ENCODE data around the gene TMEM254.
A peak's percentile ranks its signal among the peaks of the same experiment; 100 is the strongest.
"Not testable (repeated sequence)": the region's sequence is repeated elsewhere in the genome, so short reads cannot be mapped to it uniquely, and the experiment has no call there.

The TMEM254 gene

GRCh38 chr10:80070057-80070456 is 8.4 kb upstream of the TMEM254 start:
- no peak for DNase-seq (ENCODE audit: low read depth)
- no peak overlapping the region for H3K4me3 ChIP-seq (ENCODE audit: low read depth, low read length)

- H3K4me3 ChIP-seq (ENCODE audit: low read depth, low read length): no peak overlapping the region
- no peak for DNase-seq (ENCODE audit: low read depth)
These were observed 5.9 kb upstream of the TMEM254 start for GRCh38 chr10:80072584-80072983.

- DNase-seq (ENCODE audit: low read depth): no peak
- H3K4me3 ChIP-seq (ENCODE audit: low read depth, low read length): no peak overlapping the region
These were observed 2.7 kb upstream of the TMEM254 start for GRCh38 chr10:80075781-80076180.

- peak overlapping the region; percentile 68 for H3K4me3 ChIP-seq (ENCODE audit: low read depth, low read length)
- no peak for DNase-seq (ENCODE audit: low read depth)
These were observed 507 bp upstream of the TMEM254 start for GRCh38 chr10:80077869-80078447.

- H3K4me3 ChIP-seq (ENCODE audit: low read depth, low read length): peak overlapping the region; percentile 68
- no peak for DNase-seq (ENCODE audit: low read depth)
These were observed 851 bp downstream of the TMEM254 start for GRCh38 chr10:80079312-80079719.

- H3K4me3 ChIP-seq (ENCODE audit: low read depth, low read length): no peak overlapping the region
- no peak for DNase-seq (ENCODE audit: low read depth)
These were observed 2.6 kb downstream of the TMEM254 start for GRCh38 chr10:80081026-80081425.

GRCh38 chr10:80081801-80082750 is 3.6 kb downstream of the TMEM254 start:
- no peak for DNase-seq (ENCODE audit: low read depth)
- H3K4me3 ChIP-seq (ENCODE audit: low read depth, low read length): no peak overlapping the region

GRCh38 chr10:80090121-80090520 is 11.7 kb downstream of the TMEM254 start:
- no peak for DNase-seq (ENCODE audit: low read depth)
- no peak overlapping the region for H3K4me3 ChIP-seq (ENCODE audit: low read depth, low read length)

- no peak for DNase-seq (ENCODE audit: low read depth)
- no peak overlapping the region for H3K4me3 ChIP-seq (ENCODE audit: low read depth, low read length)
These were observed 15.8 kb downstream of the TMEM254 start for GRCh38 chr10:80094231-80094630.

GRCh38 chr10:80098272-80098671 is 19.8 kb downstream of the TMEM254 start:
- not testable (repeated sequence) for DNase-seq (ENCODE audit: low read depth); H3K4me3 ChIP-seq (ENCODE audit: low read depth, low read length)

- DNase-seq (ENCODE audit: low read depth); H3K4me3 ChIP-seq (ENCODE audit: low read depth, low read length): not testable (repeated sequence)
These were observed 20.8 kb downstream of the TMEM254 start for GRCh38 chr10:80099295-80099694.

GRCh38 chr10:80100116-80100515 is 21.7 kb downstream of the TMEM254 start:
- H3K4me3 ChIP-seq (ENCODE audit: low read depth, low read length): no peak overlapping the region
- DNase-seq (ENCODE audit: low read depth): no peak

GRCh38 chr10:80100861-80101695 is 22.6 kb downstream of the TMEM254 start:
- H3K4me3 ChIP-seq (ENCODE audit: low read depth, low read length): no peak overlapping the region
- no peak for DNase-seq (ENCODE audit: low read depth)

- no peak overlapping the region for H3K4me3 ChIP-seq (ENCODE audit: low read depth, low read length)
- no peak for DNase-seq (ENCODE audit: low read depth)
These were observed 25.8 kb downstream of the TMEM254 start for GRCh38 chr10:80104066-80104926.

GRCh38 chr10:80108576-80109239 is 30.2 kb downstream of the TMEM254 start:
- no peak for DNase-seq (ENCODE audit: low read depth)
- H3K4me3 ChIP-seq (ENCODE audit: low read depth, low read length): no peak overlapping the region

GRCh38 chr10:80110986-80111385 is 32.5 kb downstream of the TMEM254 start:
- no peak for DNase-seq (ENCODE audit: low read depth)
- no peak overlapping the region for H3K4me3 ChIP-seq (ENCODE audit: low read depth, low read length)

- H3K4me3 ChIP-seq (ENCODE audit: low read depth, low read length): no peak overlapping the region
- no peak for DNase-seq (ENCODE audit: low read depth)
These were observed 40.2 kb downstream of the TMEM254 start for GRCh38 chr10:80118669-80119068.

- no peak for DNase-seq (ENCODE audit: low read depth)
- no peak overlapping the region for H3K4me3 ChIP-seq (ENCODE audit: low read depth, low read length)
These were observed 43.7 kb downstream of the TMEM254 start for GRCh38 chr10:80122110-80122710.
